Vagina (tissue), 2 donors: Measurements from ENCODE around the gene NOTCH4. TPM values are rescaled to one million over a fixed set of nuclear protein-coding genes. Genes with fewer than 3 reads are reported as not detected.
"Not testable (repeated sequence)": the region's sequence is repeated elsewhere in the genome, so short reads cannot be mapped to it uniquely, and the experiment has no call there.

Source experiments
- DNase-seq, 2 donors: peaks; one replicate each; pipeline ENCODE4 v3.0.0-alpha.2; 2017; ENCODE audit errors: extremely low spot score in 2 of 2
- H3K27ac ChIP-seq: fragments of 200-600 bp; sonication (generic); one replicate; pipeline ENCODE4 v1.5.1; 2019
- H3K27me3 ChIP-seq: fragments of 200-600 bp; sonication (generic); one replicate; pipeline ENCODE4 v1.5.1; 2019
- H3K36me3 ChIP-seq, 2 donors: fragments of 200-600 bp; sonication (generic); one replicate each; pipeline ENCODE4 v1.5.1; 2017 to 2019
- H3K4me1 ChIP-seq: fragments of 200-600 bp; sonication (generic); one replicate; pipeline ENCODE4 v1.5.1; 2019
- H3K4me3 ChIP-seq, 2 donors: fragments of 200-600 bp; sonication (generic); 1 replicate in 1 of 2; 2 replicates in 1 of 2; pipeline ENCODE4 v1.5.1; 2016 to 2019
- H3K9me3 ChIP-seq: fragments of 200-600 bp; sonication (generic); one replicate; pipeline ENCODE4 v1.5.1; 2019
- CTCF ChIP-seq, 3 experiments: fragments of 450-650 bp in 2 of 3; fragments of 200-600 bp in 1 of 3; sonication (generic) in 1 of 3; IDR thresholded peaks; one replicate each; pipeline ENCODE4 v1.5.1; 2017 to 2019; ENCODE audit warnings: antibody characterized with exemption in 3 of 3, mild to moderate bottlenecking in 2 of 3, moderate library complexity in 2 of 3
- POLR2A ChIP-seq, 2 donors: fragments of 450-650 bp; IDR thresholded peaks; one replicate each; pipeline ENCODE4 v1.6.1; 2017; ENCODE audit warnings: antibody characterized with exemption in 2 of 2, mild to moderate bottlenecking in 2 of 2, moderate library complexity in 2 of 2
- POLR2AphosphoS5 ChIP-seq, 2 donors: sonication (generic); formaldehyde crosslinking; IDR thresholded peaks; one replicate each; pipeline ENCODE4 v1.9.0; 2017; ENCODE audit warnings: antibody characterized with exemption in 2 of 2, mild to moderate bottlenecking in 2 of 2, low read depth in 1 of 2; ENCODE audit not compliant: insufficient read depth in 1 of 2
- intact Hi-C: fragments of 100-400 bp; cut with DNase I; formaldehyde crosslinking; loops from one replicate; pipeline ENCODE4 v1.15.1; 2023
- total RNA-seq: library from RNA; depleted of rRNA; stranded (reverse); fragments of >200 nt; gene quantifications from one replicate; pipeline ENCODE4 v1.2.3, GENCODE V29; 2016

Gene NOTCH4
- total RNA-seq, 1 donor from 2014 or later: 18.2 TPM

- Histone ChIP-seq H3K27me3 (no peaks in the 10 kb centered on the region), H3K27ac (no peak overlapping the region), H3K4me3 (no peak overlapping the region), H3K9me3 (no peaks in the 10 kb centered on the region), H3K36me3 (no peaks in the 10 kb centered on the region), H3K4me1 (peaks cover 13% of the 10 kb centered on the region)
- DNase-seq: no peak
- TF ChIP-seq POLR2A (IDR thresholded peaks at IDR 0.05) (no peak), CTCF (IDR thresholded peaks at IDR 0.05) (no peak), POLR2AphosphoS5 (IDR thresholded peaks at IDR 0.05; ENCODE audit: insufficient read depth in 1 of 2, low read depth in 1 of 2) (no peak)
- intact Hi-C loops: loop anchor here (10.0 kb wide), 1 partner anchor 123 kb away; the partner anchor contains the start of gene ATF6B
These were observed 23.5 kb upstream of the NOTCH4 start for GRCh38 chr6:32247401-32247800.

- TF ChIP-seq CTCF (IDR thresholded peaks at IDR 0.05): peak; percentile 87 to 98 (median 96)
- peak; percentile 48 to 50 for TF ChIP-seq POLR2AphosphoS5 (IDR thresholded peaks at IDR 0.05; ENCODE audit: insufficient read depth in 1 of 2, low read depth in 1 of 2)
- TF ChIP-seq POLR2A (IDR thresholded peaks at IDR 0.05): no peak
- Histone ChIP-seq H3K27me3 (no peaks in the 10 kb centered on the region), H3K36me3 (no peaks in the 10 kb centered on the region), H3K4me1 (peaks cover 13% of the 10 kb centered on the region), H3K4me3 (peak overlapping the region in 1 of 2 donors; percentile 24), H3K27ac (peak overlapping the region; percentile 85), H3K9me3 (no peaks in the 10 kb centered on the region)
- DNase-seq: no peak
- intact Hi-C loops: loop anchor here (10.0 kb wide), 1 partner anchor 120 kb away; the partner anchor contains the start of gene ATF6B
These were observed 21.1 kb upstream of the NOTCH4 start for GRCh38 chr6:32244946-32245398.

GRCh38 chr6:32244270-32244669 lies 20.4 kb upstream of the NOTCH4 start:
- intact Hi-C loops: loop anchor here (10.0 kb wide), 1 partner anchor 119 kb away; the partner anchor contains the start of gene ATF6B
- H3K27me3 ChIP-seq: no peaks in the 10 kb centered on the region
- no peaks in the 10 kb centered on the region for H3K36me3 ChIP-seq
- H3K4me3 ChIP-seq: peak overlapping the region in 1 of 2 donors; percentile 24
- H3K4me1 ChIP-seq: peaks cover 13% of the 10 kb centered on the region
- DNase-seq: peak in 1 of 2 donors; percentile 95
- TF ChIP-seq POLR2A (IDR thresholded peaks at IDR 0.05): peak in 1 of 2 donors; percentile 46
- peak in 1 of 2 donors; percentile 75 for TF ChIP-seq POLR2AphosphoS5 (IDR thresholded peaks at IDR 0.05; ENCODE audit: insufficient read depth in 1 of 2, low read depth in 1 of 2)
- no peak for TF ChIP-seq CTCF (IDR thresholded peaks at IDR 0.05)
- H3K27ac ChIP-seq: peak overlapping the region; percentile 85
- no peaks in the 10 kb centered on the region for H3K9me3 ChIP-seq

GRCh38 chr6:32242318-32242813 lies 18.5 kb upstream of the NOTCH4 start:
- intact Hi-C loops: loop anchor here (10.0 kb wide), 1 partner anchor 118 kb away; the partner anchor contains the start of gene ATF6B

DNA sequence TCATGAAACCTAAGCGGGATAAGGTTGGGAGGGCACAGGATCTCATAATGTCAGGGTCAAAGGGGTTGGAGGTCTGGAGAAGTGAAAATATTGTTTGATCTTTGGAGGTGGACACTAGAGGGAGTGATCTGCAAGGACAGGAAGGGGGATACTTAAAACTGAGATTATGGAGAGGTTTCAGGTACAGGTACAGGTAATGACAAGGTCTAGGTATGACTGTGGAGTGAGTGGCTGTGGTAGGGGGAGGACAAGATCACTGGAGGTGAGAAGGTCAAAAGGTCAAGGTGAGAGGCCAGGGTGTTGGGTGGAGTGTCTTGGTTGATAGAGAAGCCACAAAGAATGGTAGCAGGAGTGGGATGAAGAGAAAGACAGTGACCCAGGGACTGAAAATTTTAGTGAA lies 16.8 kb upstream of the NOTCH4 start:
- H3K4me3 ChIP-seq: no peak overlapping the region
- H3K27ac ChIP-seq: no peak overlapping the region
- no peak for DNase-seq
- no peak for TF ChIP-seq CTCF (IDR thresholded peaks at IDR 0.05)
- no peak for TF ChIP-seq POLR2AphosphoS5 (IDR thresholded peaks at IDR 0.05; ENCODE audit: insufficient read depth in 1 of 2, low read depth in 1 of 2)
- TF ChIP-seq POLR2A (IDR thresholded peaks at IDR 0.05): no peak
- H3K9me3 ChIP-seq: no peaks in the 10 kb centered on the region
- H3K4me1 ChIP-seq: peaks cover 13% of the 10 kb centered on the region
- H3K36me3 ChIP-seq: no peaks in the 10 kb centered on the region
- intact Hi-C loops: loop anchor here (10.0 kb wide), 1 partner anchor 116 kb away; the partner anchor contains the start of gene ATF6B
- no peaks in the 10 kb centered on the region for H3K27me3 ChIP-seq

More at GRCh38 chr6:32242318-32242813, 18.5 kb upstream of the NOTCH4 start:
- not testable (repeated sequence) for DNase-seq, H3K36me3 ChIP-seq, H3K4me3 ChIP-seq, H3K9me3 ChIP-seq, H3K27ac ChIP-seq, H3K27me3 ChIP-seq
- peaks cover 13% of the 10 kb centered on the region for H3K4me1 ChIP-seq
